Renal cortex interstitium (tissue), 3 donors: Measurements from ENCODE around the gene CFAP97D1. TPM values are rescaled to one million over a fixed set of nuclear protein-coding genes. Genes with fewer than 3 reads are reported as not detected.

ENCODE experiments used
- polyA plus RNA-seq, 3 donors: library from polyadenylated mRNA; unstranded; fragments of 120-200 nt; gene quantifications; one replicate each; pipeline ENCODE4 v1.2.1, GENCODE V29; 2013; ENCODE audit not compliant: insufficient read length in 3 of 3

CFAP97D1 gene
- polyA plus RNA-seq, 3 donors: 0.04 to 0.08 TPM; not detected in 1

Other genes starting within 250 kb of the CFAP97D1 start
- gene ETV4, start 234.1 kb upstream of the CFAP97D1 start, polyA plus RNA-seq: 10 to 100 TPM; 34.3 to 45.7 (median 45.6) TPM
- 10 to 100 TPM; 14.3 to 20.1 (median 17.5) TPM for gene MEOX1, start 118.5 kb upstream of the CFAP97D1 start, polyA plus RNA-seq
- gene SOST, start 21.6 kb upstream of the CFAP97D1 start, polyA plus RNA-seq: 10 to 100 TPM; 45.9 to 56.9 (median 53.5) TPM
- gene DUSP3, start 1.5 kb upstream of the CFAP97D1 start, polyA plus RNA-seq: 10 to 100 TPM; 55.7 to 63.6 (median 57.0) TPM
- 10 to 100 TPM in 1 of 3 donors, 1 to 10 TPM in 2; 7.7 to 15.0 (median 8.0) TPM for gene MPP3, start 52.7 kb downstream of the CFAP97D1 start, polyA plus RNA-seq
- 1 to 10 TPM in 2 of 3 donors, under 1 TPM in 1; 0.89 to 1.7 (median 1.3) TPM for gene CD300LG, start 66.7 kb downstream of the CFAP97D1 start, polyA plus RNA-seq
- 1 to 10 TPM; 5.8 to 8.2 (median 7.1) TPM for gene MPP2, start 127.1 kb downstream of the CFAP97D1 start, polyA plus RNA-seq
- 1 to 10 TPM in 1 of 3 donors, under 1 TPM in 1, not detected in 1; 0.30 to 2.3 TPM for gene PPY, start 162.0 kb downstream of the CFAP97D1 start, polyA plus RNA-seq
- gene PYY, start 173.5 kb downstream of the CFAP97D1 start, polyA plus RNA-seq: under 1 TPM; 0.19 to 0.73 (median 0.25) TPM
- 1 to 10 TPM; 2.7 to 7.1 (median 3.3) TPM for gene NAGS, start 224.2 kb downstream of the CFAP97D1 start, polyA plus RNA-seq
- gene TMEM101, start 234.5 kb downstream of the CFAP97D1 start, polyA plus RNA-seq: 10 to 100 TPM; 38.6 to 51.7 (median 43.5) TPM